Lung (tissue), 12 donors: ENCODE data around the gene RPGR. TPM values are rescaled to one million over a fixed set of nuclear protein-coding genes. Genes with fewer than 3 reads are reported as not detected.

ENCODE experiments used
- ATAC-seq: fragments of 200-7000 bp; cut with Tn5 transposase; one replicate; pipeline ENCODE4 v1.9.1; 2020; ENCODE audit warnings: moderate number of reproducible peaks; ENCODE audit not compliant: insufficient read depth, low FRiP score
- DNase-seq, 3 donors: peaks; one replicate each; pipeline ENCODE4 v3.0.0-alpha.2; 2013 to 2017
- H3K27ac ChIP-seq, 2 donors: one replicate each; pipeline ENCODE4 v1.5.1; 2013; ENCODE audit warnings: mild to moderate bottlenecking in 2 of 2, moderate library complexity in 2 of 2, control low read depth in 1 of 2, inconsistent platforms in 1 of 2, low read depth in 1 of 2, low read length in 1 of 2
- H3K27me3 ChIP-seq, 3 donors: one replicate each; pipeline ENCODE4 v1.5.1; 2013; ENCODE audit warnings: low read length in 2 of 3; ENCODE audit not compliant: control insufficient read depth in 3 of 3, insufficient read depth in 3 of 3
- H3K36me3 ChIP-seq, 4 donors: one replicate each; pipeline ENCODE4 v1.5.1; 2013; ENCODE audit warnings: low read length in 4 of 4, mild to moderate bottlenecking in 1 of 4, moderate library complexity in 1 of 4; ENCODE audit not compliant: control insufficient read depth in 4 of 4, insufficient read depth in 4 of 4
- H3K4me1 ChIP-seq, 5 donors: one replicate each; pipeline ENCODE4 v1.5.1; 2013; ENCODE audit warnings: low read length in 5 of 5, mild to moderate bottlenecking in 2 of 5, moderate library complexity in 1 of 5; ENCODE audit not compliant: control insufficient read depth in 5 of 5, insufficient read depth in 5 of 5
- H3K4me3 ChIP-seq: one replicate; pipeline ENCODE4 v1.5.1; 2013; ENCODE audit warnings: mild to moderate bottlenecking, control low read depth, moderate library complexity
- H3K9ac ChIP-seq, 2 donors: one replicate each; pipeline ENCODE4 v1.5.1; 2013; ENCODE audit warnings: low read length in 2 of 2, control low read depth in 1 of 2; ENCODE audit not compliant: insufficient read depth in 1 of 2
- H3K9me3 ChIP-seq, 4 donors: one replicate each; pipeline ENCODE4 v1.5.1; 2013; ENCODE audit warnings: low read length in 3 of 4, mild to moderate bottlenecking in 1 of 4, moderate library complexity in 1 of 4; ENCODE audit not compliant: control insufficient read depth in 4 of 4, insufficient read depth in 3 of 4
- CTCF ChIP-seq: IDR thresholded peaks from 2 replicates; pipeline ENCODE4 v1.5.1; 2012; ENCODE audit warnings: mild to moderate bottlenecking; ENCODE audit errors: control extremely low read depth, extremely low read depth
- WGBS, 2 donors: extraction: QIAGEN DNeasy Blood & Tissue Kit; methylation state at CpG; one replicate each; pipeline ENCODE4 v1.1.7; 2013; 5-methylcytosine and 5-hydroxymethylcytosine counted together
- polyA plus RNA-seq, 2 donors: library from polyadenylated mRNA; stranded (reverse); fragments of 200-250 nt; gene quantifications; one replicate each; pipeline ENCODE4 v1.2.1, GENCODE V29; 2013
- total RNA-seq, 2 donors: library from RNA; depleted of rRNA in 1 of 2; stranded (reverse); fragments of >200 nt in 1 of 2; gene quantifications; one replicate each; pipeline ENCODE4 v1.2.1, GENCODE V29; 2014 to 2021
- donor health status: control.
- donor health status: control.
- donor health status: Bipolar disorder and iron deficiency.
- donor health status: healthy.
- donor health status: DM: yes; HTN: yes; CAD: no.

Gene RPGR
- total and polyA plus RNA-seq, 4 donors = 17.6 to 60.2 (median 27.6) TPM

DNA sequence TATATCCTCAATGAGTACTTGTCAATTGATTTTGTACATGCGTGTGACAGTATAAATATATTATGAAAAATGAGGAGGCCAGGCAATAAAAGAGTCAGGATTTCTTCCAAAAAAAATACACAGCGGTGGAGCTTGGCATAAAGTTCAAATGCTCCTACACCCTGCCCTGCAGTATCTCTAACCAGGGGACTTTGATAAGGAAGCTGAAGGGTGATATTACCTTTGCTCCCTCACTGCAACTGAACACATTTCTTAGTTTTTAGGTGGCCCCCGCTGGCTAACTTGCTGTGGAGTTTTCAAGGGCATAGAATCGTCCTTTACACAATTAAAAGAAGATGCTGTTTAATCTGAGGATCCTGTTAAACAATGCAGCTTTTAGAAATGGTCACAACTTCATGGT lies 25.1 kb upstream of the RPGR start, which contains the start of gene OTC:
OTC (plus strand) TSS at position 243 of the 400 bp plus-strand sequence; CDS start at position 336, 93 bp downstream.
- ATAC-seq (no peak), DNase-seq (no peak)
- Histone ChIP-seq H3K27ac (no peak within 1 kb of the TSS), H3K9ac (no peak within 1 kb of the TSS), H3K36me3 (no peaks in the 10 kb centered on the region), H3K4me1 (no peaks in the 10 kb centered on the region), H3K4me3 (no peak within 1 kb of the TSS), H3K27me3 (peaks cover 3 to 20% (median 10%) of the 10 kb centered on the region in 3 donors), H3K9me3 (no peaks in the 10 kb centered on the region)
- no peak for TF ChIP-seq CTCF
- 67 to 91% methylated on average over 4 of the region's 4 CpGs for WGBS, 2 donors

DNA sequence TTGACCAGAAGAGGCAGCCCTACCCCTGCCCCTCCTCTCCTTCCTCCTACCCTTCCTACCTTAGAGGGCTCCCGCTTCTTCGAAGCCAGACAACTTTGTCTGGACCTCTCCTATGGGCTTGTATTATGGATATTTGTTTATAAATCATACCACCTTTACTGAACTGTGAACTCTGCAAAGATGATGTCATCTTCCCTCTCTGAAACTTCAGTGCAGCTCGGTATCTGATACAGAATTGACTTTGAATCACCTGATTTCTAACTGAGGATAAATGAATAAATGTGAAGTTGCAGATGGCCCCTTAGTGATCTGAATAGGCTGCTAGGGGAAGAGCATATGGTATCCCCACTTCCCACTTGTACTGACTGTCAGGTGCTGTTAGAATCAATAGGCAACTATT lies 24.0 kb upstream of the RPGR start:
- Histone ChIP-seq H3K9me3 (no peaks in the 10 kb centered on the region), H3K27me3 (peaks cover 3 to 16% (median 10%) of the 10 kb centered on the region in 3 donors), H3K27ac (no peak overlapping the region), H3K36me3 (no peaks in the 10 kb centered on the region), H3K4me3 (no peak overlapping the region), H3K4me1 (no peaks in the 10 kb centered on the region), H3K9ac (no peak overlapping the region)
- ATAC-seq (no peak), DNase-seq (no peak)
- 75 to 97% methylated on average over 3 of the region's 3 CpGs for WGBS, 2 donors
- TF ChIP-seq CTCF = no peak

- Histone ChIP-seq H3K4me3 (no peak overlapping the region), H3K9me3 (no peaks in the 10 kb centered on the region), H3K4me1 (no peaks in the 10 kb centered on the region), H3K27ac (no peak overlapping the region), H3K27me3 (peaks cover 0 to 20% (median 10%) of the 10 kb centered on the region in 3 donors), H3K36me3 (no peaks in the 10 kb centered on the region), H3K9ac (no peak overlapping the region)
- WGBS, 2 donors = 41 to 71% methylated on average over 2 of the region's 2 CpGs
- ATAC-seq (no peak), DNase-seq (peak in 2 of 3 donors; percentile 13 to 18)
- TF ChIP-seq CTCF = no peak
Observed at GRCh38 chrX:38347136-38347535, 19.8 kb upstream of the RPGR start.

DNA sequence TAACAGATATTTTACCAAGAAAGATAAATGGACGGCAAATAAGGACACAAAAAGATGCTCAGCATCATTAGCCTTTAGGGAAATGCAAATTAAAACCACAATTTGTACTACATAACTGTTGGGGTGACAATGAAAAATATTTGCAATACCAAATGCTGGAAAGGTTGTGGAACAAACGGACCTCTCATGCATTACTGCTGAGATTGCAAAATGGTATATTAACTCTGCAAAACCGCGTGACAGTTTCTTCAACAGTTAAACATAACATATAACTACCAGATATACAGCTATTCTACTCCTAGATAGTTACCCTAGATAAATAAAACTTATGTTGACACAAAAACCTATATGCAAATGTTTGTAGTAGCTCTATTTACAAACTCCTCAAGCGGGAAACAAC lies 18.8 kb upstream of the RPGR start:
- 32 to 56% methylated on average over 5 of the region's 5 CpGs for WGBS, 2 donors
- peaks cover 0 to 20% (median 10%) of the 10 kb centered on the region in 3 donors for H3K27me3 ChIP-seq

More for the DNA sequence above, 18.8 kb upstream of the RPGR start:
- DNase-seq = no peak
- Histone ChIP-seq H3K9me3 (no peaks in the 10 kb centered on the region), H3K9ac (no peak overlapping the region), H3K4me3 (no peak overlapping the region), H3K4me1 (no peaks in the 10 kb centered on the region), H3K36me3 (no peaks in the 10 kb centered on the region), H3K27ac (no peak overlapping the region)
- no peak for TF ChIP-seq CTCF
- ATAC-seq = no peak
